Cardiac muscle cell (in vitro differentiated cells and primary cell): ENCODE results near the gene TP53TG5. TPM values are rescaled to one million over a fixed set of nuclear protein-coding genes. Genes with fewer than 3 reads are reported as not detected.
A peak's percentile ranks its signal among the peaks of the same experiment; 100 is the strongest.

Experiments
- DNase-seq, 2 donors: peaks; one replicate each; pipeline versions ENCODE4 v3.0.0 to v3.0.0-alpha.2; 2010 to 2017; ENCODE audit warnings: low read depth in 1 of 2, low spot score in 1 of 2
- H3K27ac ChIP-seq: fragments of 200-600 bp; sonication (generic); 2 replicates; pipeline ENCODE4 v1.5.1; 2016
- H3K27me3 ChIP-seq: fragments of 200-600 bp; sonication (generic); 2 replicates; pipeline ENCODE4 v1.6.0; 2016; ENCODE audit warnings: control low read depth
- H3K36me3 ChIP-seq: fragments of 200-600 bp; sonication (generic); 2 replicates; pipeline ENCODE4 v1.5.1; 2016; ENCODE audit warnings: control low read depth
- H3K4me1 ChIP-seq: fragments of 200-600 bp; sonication (generic); 2 replicates; pipeline ENCODE4 v1.8.1; 2017; ENCODE audit warnings: low read depth, mild to moderate bottlenecking, mixed run types
- H3K4me3 ChIP-seq: fragments of 200-600 bp; sonication (generic); 2 replicates; pipeline ENCODE4 v1.5.1; 2016; ENCODE audit warnings: mild to moderate bottlenecking
- H3K9me3 ChIP-seq: fragments of 200-600 bp; sonication (generic); 2 replicates; pipeline ENCODE4 v1.5.1; 2017; ENCODE audit warnings: low read depth, mild to moderate bottlenecking, control low read depth
- CTCF ChIP-seq: IDR thresholded peaks from 2 replicates; pipeline ENCODE4 v1.5.1; 2012; ENCODE audit warnings: low read depth, mild to moderate bottlenecking, low read length
- polyA plus RNA-seq: library from polyadenylated mRNA; unstranded; fragments of >200 nt; fragmentation: Nextera tagmentation; extraction: Ambion mirVana; gene quantifications from 2 replicates; pipeline ENCODE4 v1.2.1, GENCODE V29; 2016
- total RNA-seq: library from RNA; depleted of rRNA; stranded (reverse); fragments of >200 nt; gene quantifications from 2 replicates; pipeline ENCODE4 v1.2.3, GENCODE V29; 2016

TP53TG5 gene
- total and polyA plus RNA-seq, 2 experiments from 2014 or later: 0.39 to 3.5 TPM

- DNase-seq: no peak
- Histone ChIP-seq H3K27me3 (no peaks in the 10 kb centered on the region), H3K27ac (no peak overlapping the region), H3K4me1 (no peaks in the 10 kb centered on the region), H3K4me3 (no peak overlapping the region), H3K36me3 (peaks cover 6% of the 10 kb centered on the region), H3K9me3 (no peaks in the 10 kb centered on the region)
- TF ChIP-seq CTCF: no peak
Observed at GRCh38 chr20:45367126-45367525, 11.0 kb downstream of the TP53TG5 start.

GRCh38 chr20:45366631-45367030, 11.5 kb downstream of the TP53TG5 start:
- no peak overlapping the region for H3K27ac ChIP-seq
- TF ChIP-seq CTCF: no peak
- H3K9me3 ChIP-seq: no peaks in the 10 kb centered on the region
- H3K4me3 ChIP-seq: no peak overlapping the region
- peaks cover 6% of the 10 kb centered on the region for H3K36me3 ChIP-seq
- DNase-seq: no peak
- no peaks in the 10 kb centered on the region for H3K27me3 ChIP-seq
- H3K4me1 ChIP-seq: no peaks in the 10 kb centered on the region

- H3K4me3 ChIP-seq: no peak overlapping the region
- no peak overlapping the region for H3K27ac ChIP-seq
Observed at GRCh38 chr20:45366192-45366591, 11.9 kb downstream of the TP53TG5 start.

GRCh38 chr20:45365444-45365970, 12.6 kb downstream of the TP53TG5 start:
- no peaks in the 10 kb centered on the region for H3K27me3 ChIP-seq
- no peaks in the 10 kb centered on the region for H3K4me1 ChIP-seq
- TF ChIP-seq CTCF: no peak
- H3K9me3 ChIP-seq: no peaks in the 10 kb centered on the region
- no peak overlapping the region for H3K27ac ChIP-seq
- H3K4me3 ChIP-seq: no peak overlapping the region
- DNase-seq: no peak
- peaks cover 6% of the 10 kb centered on the region for H3K36me3 ChIP-seq

More at GRCh38 chr20:45366192-45366591, 11.9 kb downstream of the TP53TG5 start:
- no peak for TF ChIP-seq CTCF
- Histone ChIP-seq H3K36me3 (peaks cover 6% of the 10 kb centered on the region), H3K4me1 (no peaks in the 10 kb centered on the region), H3K27me3 (no peaks in the 10 kb centered on the region), H3K9me3 (no peaks in the 10 kb centered on the region)
- no peak for DNase-seq

- H3K27ac ChIP-seq: peak overlapping the region; percentile 94
Observed at GRCh38 chr20:45363611-45364492, 14.3 kb downstream of the TP53TG5 start.

More at GRCh38 chr20:45363611-45364492, 14.3 kb downstream of the TP53TG5 start:
- no peaks in the 10 kb centered on the region for H3K9me3 ChIP-seq
- DNase-seq: no peak
- no peak for TF ChIP-seq CTCF
- peaks cover 6% of the 10 kb centered on the region for H3K36me3 ChIP-seq
- peak overlapping the region; percentile 71 for H3K4me3 ChIP-seq
- peaks cover 6% of the 10 kb centered on the region for H3K4me1 ChIP-seq
- no peaks in the 10 kb centered on the region for H3K27me3 ChIP-seq
